ENCODE measurements around the gene PGM5.

The PGM5 gene

GRCh38 chr9:68462105-68462775 lies 105.8 kb downstream of the PGM5 start:
- TF ChIP-seq POLR2A (IDR thresholded peaks at IDR 0.05; ENCODE audit: extremely low read depth, insufficient read length) (no peak), MYC (IDR thresholded peaks at IDR 0.05; ENCODE audit: low read depth, low read length) (no peak), CTCF (IDR thresholded peaks at IDR 0.05; ENCODE audit: low read depth, low read length) (no peak)
- TF ChIP-seq, protein P1, sequence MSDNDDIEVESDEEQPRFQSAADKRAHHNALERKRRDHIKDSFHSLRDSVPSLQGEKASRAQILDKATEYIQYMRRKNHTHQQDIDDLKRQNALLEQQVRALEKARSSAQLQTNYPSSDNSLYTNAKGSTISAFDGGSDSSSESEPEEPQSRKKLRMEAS (IDR thresholded peaks at IDR 0.05; ENCODE audit: low read depth, low read length), result no peak
- no peak overlapping the region for H3K4me3 ChIP-seq (ENCODE audit: low read depth, low read length)
- no peak for DNase-seq (ENCODE audit: low read depth)

DNA sequence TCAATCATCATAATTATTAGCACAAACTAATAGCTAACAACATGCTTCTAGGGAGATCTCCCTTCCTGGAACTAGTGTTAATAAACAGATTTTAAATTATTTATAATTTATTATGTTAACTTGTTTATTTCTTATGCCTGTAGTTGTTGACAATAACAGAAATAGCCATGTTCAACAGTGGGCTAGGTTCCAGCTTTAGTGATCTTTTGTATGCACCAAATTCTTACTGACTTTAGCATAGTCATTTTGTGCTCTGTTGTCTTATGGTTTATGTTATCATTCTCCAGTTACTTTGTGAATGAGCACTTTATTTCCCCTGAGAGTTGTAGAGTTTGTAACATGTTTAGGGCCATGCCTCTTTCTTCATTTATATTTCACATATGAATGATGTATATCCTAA lies 113.7 kb downstream of the PGM5 start:
- H3K4me3 ChIP-seq (ENCODE audit: low read depth, low read length), result no peak overlapping the region
- no peak for DNase-seq (ENCODE audit: low read depth)
- TF ChIP-seq, protein P1 (IDR thresholded peaks at IDR 0.05; ENCODE audit: low read depth, low read length), result no peak
- TF ChIP-seq POLR2A (IDR thresholded peaks at IDR 0.05; ENCODE audit: extremely low read depth, insufficient read length) (no peak), CTCF (IDR thresholded peaks at IDR 0.05; ENCODE audit: low read depth, low read length) (no peak), MYC (IDR thresholded peaks at IDR 0.05; ENCODE audit: low read depth, low read length) (no peak)

DNA sequence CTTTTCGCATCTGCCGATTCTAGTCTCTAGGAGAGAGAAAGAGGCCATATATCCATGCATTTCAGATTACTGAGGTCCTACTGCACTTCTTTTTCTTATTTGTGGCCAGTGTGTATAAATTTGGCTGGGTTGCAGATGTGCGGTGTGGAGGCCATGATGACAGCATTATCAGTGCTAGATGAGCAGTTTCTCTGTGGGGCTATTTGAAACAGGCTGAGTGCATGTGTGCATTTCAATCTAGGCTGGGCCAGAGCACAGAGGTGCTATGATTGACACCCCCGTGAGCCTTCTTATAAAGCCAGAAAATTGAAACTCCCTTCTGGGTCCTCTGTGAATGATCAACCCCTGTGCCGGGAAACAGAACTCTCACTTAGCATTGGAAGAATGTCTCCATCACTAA lies 114.2 kb downstream of the PGM5 start:
- no peak for DNase-seq (ENCODE audit: low read depth)
- TF ChIP-seq POLR2A (IDR thresholded peaks at IDR 0.05; ENCODE audit: extremely low read depth, insufficient read length), result no peak
- TF ChIP-seq, protein P1 (IDR thresholded peaks at IDR 0.05; ENCODE audit: low read depth, low read length), result no peak
- TF ChIP-seq MYC (IDR thresholded peaks at IDR 0.05; ENCODE audit: low read depth, low read length), result no peak
- TF ChIP-seq CTCF (IDR thresholded peaks at IDR 0.05; ENCODE audit: low read depth, low read length), result no peak
- no peak overlapping the region for H3K4me3 ChIP-seq (ENCODE audit: low read depth, low read length)

- TF ChIP-seq, protein P1 (IDR thresholded peaks at IDR 0.05; ENCODE audit: low read depth, low read length), result no peak
- no peak for TF ChIP-seq MYC (IDR thresholded peaks at IDR 0.05; ENCODE audit: low read depth, low read length)
- TF ChIP-seq CTCF (IDR thresholded peaks at IDR 0.05; ENCODE audit: low read depth, low read length), result no peak
- no peak for TF ChIP-seq POLR2A (IDR thresholded peaks at IDR 0.05; ENCODE audit: extremely low read depth, insufficient read length)
- H3K4me3 ChIP-seq (ENCODE audit: low read depth, low read length), result no peak overlapping the region
- DNase-seq (ENCODE audit: low read depth), result no peak
Observed at GRCh38 chr9:68472119-68472518, 115.7 kb downstream of the PGM5 start.

GRCh38 chr9:68473790-68474189 lies 117.4 kb downstream of the PGM5 start:
- no peak overlapping the region for H3K4me3 ChIP-seq (ENCODE audit: low read depth, low read length)
- TF ChIP-seq POLR2A (IDR thresholded peaks at IDR 0.05; ENCODE audit: extremely low read depth, insufficient read length) (no peak), CTCF (IDR thresholded peaks at IDR 0.05; ENCODE audit: low read depth, low read length) (no peak)
- TF ChIP-seq, protein P1 (IDR thresholded peaks at IDR 0.05; ENCODE audit: low read depth, low read length), result no peak
- peak; percentile 45 for DNase-seq (ENCODE audit: low read depth)
